GM19395 (cell line): ENCODE results near the gene CCDC112.
A peak's percentile ranks its signal among the peaks of the same experiment; 100 is the strongest.
"Not testable (repeated sequence)": the region's sequence is repeated elsewhere in the genome, so short reads cannot be mapped to it uniquely, and the experiment has no call there.

Experiments used
- ATAC-seq: cut with Tn5 transposase; IDR thresholded peaks from one replicate; pipeline ENCODE4 v1.9.1; 2021; ENCODE audit warnings: mild to moderate bottlenecking, moderate library complexity; ENCODE audit not compliant: unreplicated experiment

Gene CCDC112

GRCh38 chr5:115262321-115263077 is 34.0 kb downstream of the CCDC112 start, which contains the start of gene PGGT1B:
Gene PGGT1B, minus strand, starts transcription at chr5:115262877. Its CDS starts 26 bp downstream, at chr5:115262851.
- peak; percentile 92 for ATAC-seq

- ATAC-seq: peak; percentile 59
Observed at GRCh38 chr5:115262011-115262320, 34.5 kb downstream of the CCDC112 start.

GRCh38 chr5:115260248-115260647 is 36.2 kb downstream of the CCDC112 start:
- no peak for ATAC-seq

GRCh38 chr5:115257981-115258380 is 38.5 kb downstream of the CCDC112 start:
- no peak for ATAC-seq

GRCh38 chr5:115249379-115249778 is 47.1 kb downstream of the CCDC112 start:
- ATAC-seq: not testable (repeated sequence)

- ATAC-seq: peak; percentile 78
Observed at GRCh38 chr5:115246361-115246991, 50.0 kb downstream of the CCDC112 start.

- ATAC-seq: peak; percentile 71
Observed at GRCh38 chr5:115243412-115243811, 53.0 kb downstream of the CCDC112 start.

GRCh38 chr5:115241881-115242642 is 54.4 kb downstream of the CCDC112 start:
- no peak for ATAC-seq

- no peak for ATAC-seq
Observed at GRCh38 chr5:115237066-115237465, 59.4 kb downstream of the CCDC112 start.

- ATAC-seq: no peak
Observed at GRCh38 chr5:115236599-115236998, 59.9 kb downstream of the CCDC112 start.

- ATAC-seq: no peak
Observed at GRCh38 chr5:115231598-115231997, 64.9 kb downstream of the CCDC112 start.

GRCh38 chr5:115229606-115230005 is 66.8 kb downstream of the CCDC112 start:
- no peak for ATAC-seq

GRCh38 chr5:115227281-115227680 is 69.2 kb downstream of the CCDC112 start:
- no peak for ATAC-seq
